Brain microvascular endothelial cell (primary cell): Measurements from ENCODE around the gene SMKR1.
"Not testable (repeated sequence)": the region's sequence is repeated elsewhere in the genome, so short reads cannot be mapped to it uniquely, and the experiment has no call there.

Experiments
- DNase-seq: peaks from one replicate; pipeline ENCODE4 v3.0.0-alpha.2; 2020
- H3K27ac ChIP-seq: fragments of 250-450 bp; sonication (Bioruptor Pico); 2 replicates; pipeline ENCODE4 v1.5.1; 2020; ENCODE audit warnings: mild to moderate bottlenecking, moderate library complexity
- H3K27me3 ChIP-seq: fragments of 250-450 bp; sonication (Bioruptor Pico); replicated peaks from 2 replicates; pipeline ENCODE4 v1.5.1; 2020; ENCODE audit warnings: mild to moderate bottlenecking
- H3K36me3 ChIP-seq: fragments of 250-450 bp; sonication (Bioruptor Pico); replicated peaks from 2 replicates; pipeline ENCODE4 v1.5.1; 2020; ENCODE audit warnings: mild to moderate bottlenecking
- H3K4me3 ChIP-seq: 2 replicates; pipeline ENCODE4 v1.5.1; 2011; ENCODE audit warnings: low read depth, mild to moderate bottlenecking, control low read depth, low read length, moderate library complexity
- in situ Hi-C: cut with HindIII; loops from 2 replicates; pipeline ENCODE4 v1.10.0; 2017; ENCODE audit warnings: low sequenced_read_pairs, low pct_ligation_motif_present
- TF ChIP-seq, protein P1 (sequence below): IDR thresholded peaks from 2 replicates; pipeline ENCODE4 v1.5.1; 2011; ENCODE audit warnings: low read depth, mild to moderate bottlenecking, moderate library complexity, low read length, control low read depth, inconsistent platforms; ENCODE audit errors: missing control alignments

Gene SMKR1

DNA sequence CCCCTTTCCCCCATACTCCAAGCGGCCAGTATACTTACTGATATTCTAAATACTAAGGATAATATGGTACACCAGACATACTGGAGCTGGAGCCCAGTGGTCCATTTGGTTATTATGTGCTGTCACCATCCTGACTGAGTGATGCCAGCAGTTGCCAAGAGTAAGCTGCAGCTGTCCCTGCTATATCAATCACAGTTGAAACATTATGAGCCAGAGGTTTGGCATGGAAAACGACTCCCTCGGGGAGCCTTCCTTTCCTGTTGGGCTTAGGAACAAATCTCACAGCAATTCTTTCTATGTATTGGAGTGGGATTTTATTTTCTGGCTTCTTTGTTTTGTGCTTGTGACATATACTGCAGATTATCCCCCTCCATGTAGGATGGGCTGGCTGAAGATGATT is 35.5 kb upstream of the SMKR1 start:
- in situ Hi-C loops: no loop called here
- H3K27ac ChIP-seq: no peak overlapping the region
- no peaks in the 10 kb centered on the region for H3K36me3 ChIP-seq
- no peaks in the 10 kb centered on the region for H3K27me3 ChIP-seq
- no peak overlapping the region for H3K4me3 ChIP-seq
- DNase-seq: no peak
- TF ChIP-seq, protein P1, sequence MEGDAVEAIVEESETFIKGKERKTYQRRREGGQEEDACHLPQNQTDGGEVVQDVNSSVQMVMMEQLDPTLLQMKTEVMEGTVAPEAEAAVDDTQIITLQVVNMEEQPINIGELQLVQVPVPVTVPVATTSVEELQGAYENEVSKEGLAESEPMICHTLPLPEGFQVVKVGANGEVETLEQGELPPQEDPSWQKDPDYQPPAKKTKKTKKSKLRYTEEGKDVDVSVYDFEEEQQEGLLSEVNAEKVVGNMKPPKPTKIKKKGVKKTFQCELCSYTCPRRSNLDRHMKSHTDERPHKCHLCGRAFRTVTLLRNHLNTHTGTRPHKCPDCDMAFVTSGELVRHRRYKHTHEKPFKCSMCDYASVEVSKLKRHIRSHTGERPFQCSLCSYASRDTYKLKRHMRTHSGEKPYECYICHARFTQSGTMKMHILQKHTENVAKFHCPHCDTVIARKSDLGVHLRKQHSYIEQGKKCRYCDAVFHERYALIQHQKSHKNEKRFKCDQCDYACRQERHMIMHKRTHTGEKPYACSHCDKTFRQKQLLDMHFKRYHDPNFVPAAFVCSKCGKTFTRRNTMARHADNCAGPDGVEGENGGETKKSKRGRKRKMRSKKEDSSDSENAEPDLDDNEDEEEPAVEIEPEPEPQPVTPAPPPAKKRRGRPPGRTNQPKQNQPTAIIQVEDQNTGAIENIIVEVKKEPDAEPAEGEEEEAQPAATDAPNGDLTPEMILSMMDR: no peak

DNA sequence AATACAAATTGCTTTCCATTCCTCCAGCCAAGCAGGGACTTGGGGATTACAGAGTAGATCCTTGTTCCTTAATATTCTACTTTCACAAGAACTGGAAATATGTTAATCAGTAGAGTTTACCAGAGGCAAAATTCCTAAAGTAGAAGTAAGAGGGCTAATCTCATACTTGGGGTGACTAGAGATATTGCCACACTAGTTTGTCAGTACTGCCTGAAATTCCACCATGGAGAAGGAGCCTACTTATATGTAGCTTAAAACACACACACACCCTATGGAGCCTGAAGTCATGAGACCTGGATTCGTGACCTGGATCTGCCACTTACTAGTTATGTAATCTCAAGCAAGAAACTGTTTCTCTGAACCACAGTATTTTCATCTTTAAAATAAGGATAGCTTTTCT is 34.2 kb upstream of the SMKR1 start:
- no peak overlapping the region for H3K27ac ChIP-seq
- no peaks in the 10 kb centered on the region for H3K27me3 ChIP-seq
- in situ Hi-C loops: no loop called here
- H3K36me3 ChIP-seq: no peaks in the 10 kb centered on the region
- H3K4me3 ChIP-seq: no peak overlapping the region
- peak; percentile 23 for DNase-seq
- TF ChIP-seq, protein P1: no peak

DNA sequence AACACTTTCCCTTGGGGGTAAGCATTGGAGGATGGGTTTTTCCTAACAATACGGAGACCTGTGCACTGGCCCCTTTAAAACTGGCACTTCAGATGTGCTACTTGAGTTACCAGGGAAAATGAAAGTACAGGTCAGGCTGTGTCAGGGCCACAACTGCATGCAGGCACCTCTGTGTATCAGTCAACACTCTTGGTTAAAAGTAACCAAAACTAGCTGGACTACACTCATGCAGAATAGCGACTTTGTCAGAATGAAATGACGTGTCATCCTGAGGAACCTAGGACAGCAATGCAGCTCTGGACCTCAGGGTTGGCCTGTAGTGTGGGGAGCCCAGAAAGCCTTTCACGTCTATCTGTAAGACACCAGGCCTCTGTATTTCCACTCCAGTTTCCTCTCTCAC is 33.8 kb upstream of the SMKR1 start:
- Histone ChIP-seq H3K36me3 (no peaks in the 10 kb centered on the region), H3K27me3 (no peaks in the 10 kb centered on the region), H3K4me3 (no peak overlapping the region), H3K27ac (no peak overlapping the region)
- in situ Hi-C loops: no loop called here
- DNase-seq: no peak
- TF ChIP-seq, protein P1: no peak

DNA sequence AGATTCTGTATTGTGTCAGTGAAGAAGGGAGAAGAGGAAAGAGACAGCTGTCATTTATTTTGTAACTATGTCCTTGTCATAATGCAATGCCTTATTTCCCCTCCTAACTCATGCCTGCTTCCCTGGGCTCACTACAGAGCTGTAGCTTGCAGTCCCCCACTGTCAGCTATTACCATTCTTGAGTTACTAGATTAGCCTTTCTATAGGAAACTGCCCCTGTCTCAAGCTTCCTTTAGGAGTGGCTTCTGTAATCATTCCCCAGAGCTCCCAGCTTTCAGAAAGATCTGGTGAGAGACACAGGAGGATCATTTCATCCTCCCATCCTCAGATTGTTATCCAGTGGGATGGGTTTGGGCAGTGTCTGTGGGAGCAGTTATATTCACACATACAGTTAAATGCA is 32.4 kb upstream of the SMKR1 start:
- H3K27me3 ChIP-seq: no peaks in the 10 kb centered on the region
- no peak for DNase-seq
- TF ChIP-seq, protein P1: no peak
- in situ Hi-C loops: no loop called here
- no peak overlapping the region for H3K27ac ChIP-seq
- H3K36me3 ChIP-seq: no peaks in the 10 kb centered on the region
- H3K4me3 ChIP-seq: no peak overlapping the region

DNA sequence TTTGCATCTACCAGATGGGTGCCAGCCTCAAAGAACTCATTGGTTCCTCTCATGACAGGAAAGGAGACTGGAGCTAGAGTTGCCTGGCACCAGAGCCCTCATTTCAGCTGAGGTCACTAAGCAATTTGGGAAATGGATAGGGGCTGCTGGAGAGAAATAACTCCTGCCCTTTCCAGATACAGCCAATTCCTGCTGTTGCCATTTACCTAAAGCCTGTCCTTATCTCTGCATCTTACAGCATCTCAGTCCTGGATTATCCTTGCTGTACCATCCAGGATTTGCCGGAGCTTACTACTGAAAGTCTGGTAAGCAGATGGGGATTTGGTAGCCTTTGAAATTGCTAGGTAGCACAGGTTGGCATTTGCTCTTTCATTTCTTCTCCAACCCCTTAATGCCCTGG is 31.9 kb upstream of the SMKR1 start:
- TF ChIP-seq, protein P1: no peak
- in situ Hi-C loops: no loop called here

DNA sequence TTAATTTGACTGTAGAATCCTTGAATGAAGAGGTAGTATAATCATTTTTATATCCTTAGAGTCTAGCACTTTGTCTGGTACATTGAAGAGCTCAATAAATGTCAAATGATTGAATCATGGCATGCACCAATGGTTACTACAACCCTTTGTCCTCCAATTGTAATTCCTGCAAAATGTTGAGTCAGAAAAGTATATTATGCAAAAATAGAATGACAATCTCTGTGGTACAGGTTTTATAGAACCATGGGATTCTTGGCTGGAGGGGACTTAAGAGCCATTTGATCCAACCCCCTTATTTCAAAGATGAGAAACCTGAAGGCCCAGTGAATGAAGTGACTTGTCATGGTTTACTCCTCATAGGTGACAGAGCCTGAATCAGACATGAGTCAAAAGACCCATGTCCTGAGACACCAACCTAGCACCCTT is 30.9 kb upstream of the SMKR1 start:
- H3K36me3 ChIP-seq: no peaks in the 10 kb centered on the region
- no peak for DNase-seq
- H3K27me3 ChIP-seq: no peaks in the 10 kb centered on the region
- H3K27ac ChIP-seq: no peak overlapping the region
- in situ Hi-C loops: no loop called here
- no peak overlapping the region for H3K4me3 ChIP-seq
- TF ChIP-seq, protein P1: no peak

More for the DNA sequence above, 31.9 kb upstream of the SMKR1 start:
- Histone ChIP-seq H3K27me3 (no peaks in the 10 kb centered on the region), H3K36me3 (no peaks in the 10 kb centered on the region), H3K27ac (no peak overlapping the region), H3K4me3 (no peak overlapping the region)
- no peak for DNase-seq

DNA sequence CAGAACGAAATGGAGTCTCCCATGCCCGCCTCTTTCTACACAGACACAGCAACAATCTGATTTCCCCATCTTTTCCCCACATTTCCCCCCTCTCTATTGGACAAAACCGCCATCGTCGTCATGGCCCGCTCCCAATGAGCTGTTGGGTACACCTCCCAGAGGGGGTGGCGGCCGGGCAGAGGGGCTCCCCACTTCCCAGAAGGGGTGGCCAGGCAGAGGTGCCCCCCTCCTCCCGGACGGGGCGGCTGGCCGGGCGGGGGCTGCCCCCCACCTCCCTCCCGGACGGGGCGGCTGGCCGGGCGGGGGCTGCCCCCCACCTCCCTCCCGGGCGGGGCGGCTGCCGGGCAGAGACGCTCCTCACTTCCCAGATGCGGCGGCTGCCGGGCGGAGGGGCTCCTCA is 26.4 kb upstream of the SMKR1 start:
- H3K27ac ChIP-seq, H3K4me3 ChIP-seq, H3K27me3 ChIP-seq, H3K36me3 ChIP-seq, DNase-seq, in situ Hi-C loops: not testable (repeated sequence)

DNA sequence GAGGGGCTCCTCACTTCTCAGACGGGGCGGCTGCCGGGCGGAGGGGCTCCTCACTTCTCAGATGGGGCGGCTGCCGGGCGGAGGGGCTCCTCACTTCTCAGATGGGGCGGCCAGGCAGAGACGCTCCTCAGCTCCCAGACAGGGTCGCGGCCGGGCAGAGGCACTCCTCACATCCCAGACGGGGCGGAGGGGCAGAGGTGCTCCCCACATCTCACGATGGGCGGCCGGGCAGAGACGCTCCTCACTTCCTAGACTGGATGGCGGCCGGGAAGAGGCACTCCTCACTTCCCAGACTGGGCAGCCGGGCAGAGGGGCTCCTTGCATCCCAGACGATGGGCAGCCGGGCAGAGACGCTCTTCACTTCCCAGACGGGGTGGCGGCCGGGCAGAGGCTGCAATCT is 25.9 kb upstream of the SMKR1 start:
- DNase-seq: not testable (repeated sequence)

More for the DNA sequence above, 25.9 kb upstream of the SMKR1 start:
- H3K27ac ChIP-seq, in situ Hi-C loops, H3K27me3 ChIP-seq, H3K36me3 ChIP-seq, H3K4me3 ChIP-seq: not testable (repeated sequence)
